Esophagus squamous epithelium (tissue), 5 donors: ENCODE results near the gene CHEK2. TPM values are rescaled to one million over a fixed set of nuclear protein-coding genes. Genes with fewer than 3 reads are reported as not detected.

ENCODE experiments used
- DNase-seq: peaks from one replicate; lab custom pipeline; 2025; lab: John Stamatoyannopoulos, UW
- H3K27ac ChIP-seq, 4 donors: fragments of 200-600 bp; sonication (generic); one replicate each; pipeline ENCODE4 v1.5.1; 2016 to 2019; ENCODE audit warnings: mild to moderate bottlenecking in 1 of 4
- H3K27me3 ChIP-seq, 4 donors: fragments of 200-600 bp; sonication (generic); 1 replicate in 3 of 4; 2 replicates in 1 of 4; pipeline versions ENCODE4 v1.5.1 to v1.6.0; 2017 to 2021; ENCODE audit warnings: antibody characterized with exemption in 1 of 4
- H3K36me3 ChIP-seq, 3 donors: fragments of 200-600 bp; sonication (generic); one replicate each; pipeline ENCODE4 v1.5.1; 2016 to 2019
- H3K4me1 ChIP-seq, 3 donors: fragments of 200-600 bp; sonication (generic); one replicate each; pipeline ENCODE4 v1.5.1; 2017 to 2019
- H3K4me3 ChIP-seq, 4 donors: fragments of 200-600 bp; sonication (generic); 1 replicate in 3 of 4; 2 replicates in 1 of 4; pipeline ENCODE4 v1.5.1; 2016 to 2019; ENCODE audit warnings: mild to moderate bottlenecking in 2 of 4, moderate library complexity in 1 of 4
- H3K9me3 ChIP-seq, 3 donors: fragments of 200-600 bp; sonication (generic); one replicate each; pipeline ENCODE4 v1.5.1; 2016 to 2019
- CTCF ChIP-seq, 6 experiments: fragments of 450-650 bp in 4 of 6; fragments of 200-600 bp in 2 of 6; sonication (generic) in 2 of 6; IDR thresholded peaks; one replicate each; pipeline ENCODE4 v1.5.1; 2016 to 2019; ENCODE audit warnings: antibody characterized with exemption in 6 of 6, mild to moderate bottlenecking in 4 of 6, moderate library complexity in 4 of 6
- POLR2A ChIP-seq, 4 donors: fragments of 450-650 bp; IDR thresholded peaks; one replicate each; pipeline ENCODE4 v1.6.1; 2017; ENCODE audit warnings: antibody characterized with exemption in 4 of 4, mild to moderate bottlenecking in 4 of 4, moderate library complexity in 3 of 4
- WGBS, 2 donors: methylation state at CpG; one replicate each; pipeline ENCODE4 v1.1.5; 2018; 5-methylcytosine and 5-hydroxymethylcytosine counted together
- intact Hi-C: fragments of 100-400 bp; cut with DNase I; formaldehyde crosslinking; loops from one replicate; pipeline ENCODE4 v1.15.0; 2022
- small RNA-seq, 4 donors: library from RNA; depleted of rRNA; stranded (forward); fragments of <200 nt; gene quantifications; one replicate each; pipeline ENCODE3, GENCODE V24; 2016
- total RNA-seq, 4 donors: library from RNA; depleted of rRNA; stranded (reverse); fragments of >200 nt; gene quantifications; one replicate each; pipeline ENCODE4 v1.1.0, GENCODE V29; 2016
- donor health status: DM: yes; HTN: yes; CAD: no.

CHEK2 gene
- total RNA-seq, 4 donors from 2014 or later, result 6.6 to 17.4 (median 11.2) TPM

GRCh38 chr22:28648792-28649191 is 92.8 kb downstream of the CHEK2 start:
- Histone ChIP-seq H3K4me3 (no peak overlapping the region), H3K27me3 (no peaks in the 10 kb centered on the region), H3K9me3 (no peaks in the 10 kb centered on the region), H3K4me1 (no peaks in the 10 kb centered on the region), H3K36me3 (no peaks in the 10 kb centered on the region), H3K27ac (no peak overlapping the region)
- WGBS, 2 donors, result 96 to 97% methylated on average over 4 of the region's 4 CpGs
- no peak for TF ChIP-seq CTCF (IDR thresholded peaks at IDR 0.05)
- TF ChIP-seq POLR2A (IDR thresholded peaks at IDR 0.05), result no peak
- intact Hi-C loops, result no loop called here
- no peak for DNase-seq

GRCh38 chr22:28647216-28647615 is 94.4 kb downstream of the CHEK2 start:
- no peaks in the 10 kb centered on the region for H3K4me1 ChIP-seq

GRCh38 chr22:28639321-28639720 is 102.3 kb downstream of the CHEK2 start:
- TF ChIP-seq POLR2A (IDR thresholded peaks at IDR 0.05) (no peak), CTCF (IDR thresholded peaks at IDR 0.05) (no peak)
- WGBS, 2 donors, result 91 to 98% methylated on average over 2 of the region's 2 CpGs
- intact Hi-C loops, result no loop called here
- H3K27ac ChIP-seq, result no peak overlapping the region
- no peaks in the 10 kb centered on the region for H3K9me3 ChIP-seq
- H3K4me3 ChIP-seq, result no peak overlapping the region
- H3K27me3 ChIP-seq, result no peaks in the 10 kb centered on the region
- no peaks in the 10 kb centered on the region for H3K36me3 ChIP-seq
- DNase-seq, result no peak
- H3K4me1 ChIP-seq, result no peaks in the 10 kb centered on the region

More at GRCh38 chr22:28647216-28647615, 94.4 kb downstream of the CHEK2 start:
- DNase-seq, result no peak
- intact Hi-C loops, result no loop called here
- Histone ChIP-seq H3K9me3 (no peaks in the 10 kb centered on the region), H3K27me3 (no peaks in the 10 kb centered on the region), H3K36me3 (no peaks in the 10 kb centered on the region), H3K27ac (no peak overlapping the region), H3K4me3 (no peak overlapping the region)
- TF ChIP-seq POLR2A (IDR thresholded peaks at IDR 0.05), result no peak
- no peak for TF ChIP-seq CTCF (IDR thresholded peaks at IDR 0.05)
- WGBS, 2 donors, result 89 to 98% methylated on average over 3 of the region's 3 CpGs

Small RNA genes within 50 kb of the gene (small RNA-seq; reads per million reads assigned to genes)
- gene RN7SL162P, result 0 reads per million in 4 donors

Other genes starting within 250 kb of the CHEK2 start
- gene TTC28, start 62.0 kb downstream of the CHEK2 start, total RNA-seq, result 10 to 100 TPM in 1 of 4 donors, 1 to 10 TPM in 3; 6.0 to 21.4 (median 7.7) TPM
- gene HSCB, start 219 bp upstream of the CHEK2 start, total RNA-seq, result 10 to 100 TPM; 14.4 to 24.9 (median 16.3) TPM
- 10 to 100 TPM in 3 of 4 donors, 1 to 10 TPM in 1; 9.8 to 15.4 (median 14.4) TPM for gene CCDC117, start 30.9 kb upstream of the CHEK2 start, total RNA-seq
- 100 to 1,000 TPM; 111 to 166 (median 131) TPM for gene XBP1, start 58.7 kb upstream of the CHEK2 start, total RNA-seq
- gene ZNRF3, start 141.8 kb upstream of the CHEK2 start, total RNA-seq, result 10 to 100 TPM in 1 of 4 donors, 1 to 10 TPM in 3; 6.6 to 10.9 (median 7.2) TPM